ENCODE measurements around the gene INCENP. TPM values are rescaled to one million over a fixed set of nuclear protein-coding genes. Genes with fewer than 3 reads are reported as not detected.

Gene INCENP
- polyA plus RNA-seq, 2 of the 4 experiments (the other 2 are of a cell fraction), result 29.5 to 55.8 TPM

DNA sequence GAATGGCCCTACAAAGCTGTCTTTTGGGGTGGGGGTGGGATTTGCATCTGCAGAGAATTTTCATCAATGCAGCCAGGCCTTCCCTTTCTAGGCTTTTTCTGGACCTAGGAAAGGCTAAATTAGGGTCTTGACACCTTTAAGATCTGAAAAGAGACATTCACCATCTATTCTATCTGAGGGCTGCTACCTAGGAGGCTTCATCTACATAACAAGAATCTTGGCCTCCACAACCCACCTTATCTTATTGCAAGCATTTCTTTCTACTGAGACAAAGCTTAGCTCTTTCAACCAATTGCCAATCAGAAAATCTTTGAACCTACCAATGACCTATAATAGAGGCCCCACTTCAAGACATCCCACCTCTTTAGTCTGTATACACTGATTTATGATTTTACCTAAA, 20.7 kb upstream of the INCENP start (continued):
- TF ChIP-seq, protein P1, sequence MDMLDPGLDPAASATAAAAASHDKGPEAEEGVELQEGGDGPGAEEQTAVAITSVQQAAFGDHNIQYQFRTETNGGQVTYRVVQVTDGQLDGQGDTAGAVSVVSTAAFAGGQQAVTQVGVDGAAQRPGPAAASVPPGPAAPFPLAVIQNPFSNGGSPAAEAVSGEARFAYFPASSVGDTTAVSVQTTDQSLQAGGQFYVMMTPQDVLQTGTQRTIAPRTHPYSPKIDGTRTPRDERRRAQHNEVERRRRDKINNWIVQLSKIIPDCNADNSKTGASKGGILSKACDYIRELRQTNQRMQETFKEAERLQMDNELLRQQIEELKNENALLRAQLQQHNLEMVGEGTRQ (IDR thresholded peaks at IDR 0.05), result no peak

DNA sequence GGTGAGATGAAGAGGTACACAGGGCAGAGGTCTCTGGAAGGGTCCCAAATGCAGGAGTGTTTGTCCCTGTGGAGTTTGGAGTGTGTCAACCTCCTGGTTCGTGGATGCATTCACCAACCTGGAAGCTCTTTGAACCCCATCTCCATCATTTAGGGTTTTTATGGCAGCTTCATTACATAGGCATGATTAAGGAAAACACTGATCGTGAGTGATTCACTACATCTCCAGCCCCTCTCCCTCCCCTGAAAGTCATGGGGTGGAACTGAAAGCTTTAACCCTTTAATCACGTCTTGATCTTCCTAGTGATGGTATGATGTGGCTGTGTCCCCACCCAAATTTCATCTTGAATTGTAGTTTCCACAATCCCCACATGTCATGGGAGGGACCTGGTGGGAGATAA, 19.8 kb upstream of the INCENP start:
- TF ChIP-seq HEYL (CRISPR knock-in tag; IDR thresholded peaks at IDR 0.05), result no peak
- TF ChIP-seq KDM1A (IDR thresholded peaks at IDR 0.05; ENCODE audit: low read depth), result no peak
- TF ChIP-seq JUNB (IDR thresholded peaks at IDR 0.05), result no peak
- no peak for TF ChIP-seq NR3C1 (IDR thresholded peaks at IDR 0.05)
- TF ChIP-seq RAD21 (conservative IDR thresholded peaks at IDR 0.05 in 1 of 2, IDR thresholded peaks at IDR 0.05 in 1 of 2), result no peak
- no peak for TF ChIP-seq MAFK (IDR thresholded peaks at IDR 0.05; ENCODE audit: partially characterized antibody)
- no peak for TF ChIP-seq MYC (IDR thresholded peaks at IDR 0.05; ENCODE audit: borderline replicate concordance, low read length)
- H3K4me1 ChIP-seq, result peaks cover 7% of the 10 kb centered on the region; the same call in 1 of the 3 replicates
- WGBS (ENCODE audit: missing lambda C conversion rate), result 19% methylated on average over 3 of the region's 3 CpGs
- H3K27ac ChIP-seq, result no peak overlapping the region
- no peak overlapping the region for H3K4me2 ChIP-seq
- POLR2A ChIA-PET, result no interaction called here
- ATAC-seq (no peak), FAIRE-seq (no peak), DNase-seq (ENCODE audit: low read depth in 1 of 2, low spot score in 1 of 2) (no peak)
- H3K4me3 ChIP-seq, result no peak overlapping the region
- CTCF ChIA-PET, result interaction anchor here (0.6 to 8.9 kb wide), 9 partner anchors 17 to 344 kb away, joined by 3 to 215 read pairs (median 5); no protein-coding TSS in a partner anchor
- H3K9me3 ChIP-seq, result no peaks in the 10 kb centered on the region

DNA sequence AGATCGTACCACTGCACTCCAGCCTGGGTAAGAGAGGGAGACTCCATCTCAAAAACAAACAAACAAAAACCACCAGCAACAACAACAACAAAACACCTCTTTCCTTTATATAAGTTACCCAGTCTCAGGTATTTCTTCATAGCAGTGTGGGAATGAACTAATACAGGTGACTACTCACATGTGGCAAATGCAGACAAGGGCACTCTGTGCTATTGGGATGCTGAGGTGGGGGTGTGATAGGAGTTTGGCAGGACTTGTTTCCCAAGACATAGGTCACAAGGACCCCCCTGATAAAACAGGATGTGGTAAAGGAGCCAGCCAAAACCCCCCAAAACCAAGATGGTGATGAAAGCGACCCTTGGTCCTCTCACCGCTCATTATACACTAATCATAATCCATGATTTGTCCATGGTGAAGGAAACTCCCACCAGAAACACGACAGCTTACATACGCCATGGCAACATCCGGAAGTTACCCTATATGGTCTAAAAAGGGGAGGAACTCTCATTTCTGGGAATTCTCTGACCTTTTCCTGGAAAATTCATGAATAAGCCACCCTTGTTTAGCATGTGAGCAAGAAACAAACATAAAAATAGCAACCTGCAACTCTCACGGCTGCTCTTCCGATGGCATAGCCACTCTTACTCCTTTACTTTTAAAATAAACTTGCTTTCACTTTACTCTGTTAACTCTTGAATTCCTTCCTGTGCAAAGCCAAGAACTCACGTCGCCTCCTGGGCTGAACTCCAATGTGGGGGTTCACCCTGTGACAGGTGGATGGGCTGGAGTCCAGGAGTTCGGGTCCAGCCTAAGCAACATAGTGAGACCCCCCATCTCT, 18.8 kb upstream of the INCENP start:
- 78% methylated on average over 11 of the region's 11 CpGs for WGBS (ENCODE audit: missing lambda C conversion rate)
- H3K4me2 ChIP-seq, result no peak overlapping the region
- no peak overlapping the region for H3K4me3 ChIP-seq
- ChIA-PET CTCF (interaction anchor here (1.3 to 8.9 kb wide), 6 partner anchors 23 to 308 kb away, joined by 6 to 215 read pairs (median 12); no protein-coding TSS in a partner anchor), POLR2A (no interaction called here)
- ATAC-seq (no peak), DNase-seq (ENCODE audit: low read depth in 1 of 2, low spot score in 1 of 2) (no peak), FAIRE-seq (no peak)
- TF ChIP-seq KDM5A (IDR thresholded peaks at IDR 0.05), result no peak
- no peaks in the 10 kb centered on the region for H3K9me3 ChIP-seq
- no peak overlapping the region for H3K27ac ChIP-seq
- peaks cover 13% of the 10 kb centered on the region; the same call in 1 of the 3 replicates for H3K4me1 ChIP-seq

DNA sequence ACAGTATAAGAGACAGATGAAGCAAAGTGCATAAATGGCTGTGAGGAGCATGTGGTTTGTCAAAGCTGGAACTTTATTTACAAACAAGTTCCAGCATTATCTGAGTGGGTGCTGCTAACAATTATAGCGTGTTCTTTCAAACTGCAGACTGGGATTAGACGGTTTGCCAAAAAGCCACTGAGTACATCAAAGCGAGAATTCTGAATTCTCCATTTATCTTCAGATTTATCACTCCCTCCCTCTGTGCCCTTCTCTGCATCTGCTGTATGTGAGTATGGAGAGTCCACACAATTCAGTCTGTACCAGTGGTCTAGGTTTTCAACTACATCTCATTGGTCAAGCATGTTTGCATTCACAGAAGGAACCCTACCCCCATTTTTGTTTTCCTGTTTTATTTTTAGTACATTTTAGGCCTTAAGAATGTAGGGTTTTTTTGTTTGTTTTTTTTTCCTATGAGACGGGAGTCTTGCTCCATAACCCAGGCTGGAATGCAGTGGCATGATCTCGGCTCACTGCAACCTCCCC, 18.1 kb upstream of the INCENP start:
- CTCF ChIA-PET, result interaction anchor here (0.6 to 8.9 kb wide), 13 partner anchors 11 to 358 kb away, joined by 3 to 215 read pairs (median 11); no protein-coding TSS in a partner anchor
- ATAC-seq (no peak), FAIRE-seq (no peak), DNase-seq (ENCODE audit: low read depth in 1 of 2, low spot score in 1 of 2) (no peak)
- H3K4me1 ChIP-seq, result peaks cover 13% of the 10 kb centered on the region; the same call in 1 of the 3 replicates
- no peaks in the 10 kb centered on the region for H3K9me3 ChIP-seq
- no peak overlapping the region for H3K4me2 ChIP-seq
- no peak overlapping the region for H3K27ac ChIP-seq
- TF ChIP-seq HOXB5 (CRISPR knock-in tag; IDR thresholded peaks at IDR 0.05) (no peak), KDM5A (IDR thresholded peaks at IDR 0.05) (no peak), HEYL (CRISPR knock-in tag; IDR thresholded peaks at IDR 0.05) (no peak), FOSL2 (IDR thresholded peaks at IDR 0.05) (no peak), FOSL2 (CRISPR knock-in tag; IDR thresholded peaks at IDR 0.05) (no peak), FOSB (CRISPR knock-in tag; IDR thresholded peaks at IDR 0.05) (no peak), PHF8 (IDR thresholded peaks at IDR 0.05; ENCODE audit: borderline replicate concordance, low read depth) (no peak)
- POLR2A ChIA-PET, result no interaction called here
- 60% methylated on average over 5 of the region's 5 CpGs for WGBS (ENCODE audit: missing lambda C conversion rate)
- no peak overlapping the region for H3K4me3 ChIP-seq
